HepG2 (cell line): ENCODE data around the gene PTPRQ.

ENCODE experiments used
- EZH2 ChIP-seq: conservative IDR thresholded peaks from 2 replicates; pipeline ENCODE4 v1.6.1; 2012; ENCODE audit warnings: mild to moderate bottlenecking, low read depth, low read length, moderate library complexity
- MAFK ChIP-seq, 2 experiments: IDR thresholded peaks in 1 of 2; conservative IDR thresholded peaks in 1 of 2; 2 replicates each; pipeline ENCODE4 v1.6.1; 2011; ENCODE audit warnings: improper control_type of control experiment in 2 of 2, low read length in 2 of 2
- MAX ChIP-seq: IDR thresholded peaks from 2 replicates; pipeline ENCODE4 v1.6.1; 2012; ENCODE audit warnings: inconsistent platforms
- MTF1 ChIP-seq: sonication (generic); formaldehyde crosslinking; IDR thresholded peaks from 2 replicates; pipeline ENCODE4 v1.5.0; 2020; ENCODE audit warnings: missing genetic modification reagents
- RNF2 ChIP-seq: fragments of 450-650 bp; conservative IDR thresholded peaks from 2 replicates; pipeline ENCODE4 v1.6.1; 2016; ENCODE audit warnings: low read depth
- SMAD1 ChIP-seq: sonication (generic); formaldehyde crosslinking; IDR thresholded peaks from 2 replicates; pipeline ENCODE4 v1.4.0; 2020; ENCODE audit warnings: missing genetic modification reagents, low read depth, mild to moderate bottlenecking, borderline replicate concordance
- SMYD3 ChIP-seq: sonication (generic); formaldehyde crosslinking; IDR thresholded peaks from 2 replicates; pipeline ENCODE4 v1.8.1; 2023; ENCODE audit warnings: mild to moderate bottlenecking, missing genetic modification reagents
- ZNF407 ChIP-seq: sonication (generic); formaldehyde crosslinking; IDR thresholded peaks from one replicate; pipeline ENCODE4 v1.5.1; 2020; ENCODE audit warnings: mild to moderate bottlenecking, missing genetic modification reagents; ENCODE audit errors: not compliant biosample characterization
- TF ChIP-seq, protein P1 (sequence below): sonication (generic); formaldehyde crosslinking; IDR thresholded peaks from 2 replicates; pipeline ENCODE4 v1.5.0; 2020; ENCODE audit warnings: mild to moderate bottlenecking, missing genetic modification reagents, moderate library complexity
- TF ChIP-seq, protein P2 (sequence below): sonication (generic); formaldehyde crosslinking; IDR thresholded peaks from 2 replicates; pipeline ENCODE4 v1.4.0; 2020; ENCODE audit warnings: missing genetic modification reagents, mild to moderate bottlenecking, borderline replicate concordance

DNA sequence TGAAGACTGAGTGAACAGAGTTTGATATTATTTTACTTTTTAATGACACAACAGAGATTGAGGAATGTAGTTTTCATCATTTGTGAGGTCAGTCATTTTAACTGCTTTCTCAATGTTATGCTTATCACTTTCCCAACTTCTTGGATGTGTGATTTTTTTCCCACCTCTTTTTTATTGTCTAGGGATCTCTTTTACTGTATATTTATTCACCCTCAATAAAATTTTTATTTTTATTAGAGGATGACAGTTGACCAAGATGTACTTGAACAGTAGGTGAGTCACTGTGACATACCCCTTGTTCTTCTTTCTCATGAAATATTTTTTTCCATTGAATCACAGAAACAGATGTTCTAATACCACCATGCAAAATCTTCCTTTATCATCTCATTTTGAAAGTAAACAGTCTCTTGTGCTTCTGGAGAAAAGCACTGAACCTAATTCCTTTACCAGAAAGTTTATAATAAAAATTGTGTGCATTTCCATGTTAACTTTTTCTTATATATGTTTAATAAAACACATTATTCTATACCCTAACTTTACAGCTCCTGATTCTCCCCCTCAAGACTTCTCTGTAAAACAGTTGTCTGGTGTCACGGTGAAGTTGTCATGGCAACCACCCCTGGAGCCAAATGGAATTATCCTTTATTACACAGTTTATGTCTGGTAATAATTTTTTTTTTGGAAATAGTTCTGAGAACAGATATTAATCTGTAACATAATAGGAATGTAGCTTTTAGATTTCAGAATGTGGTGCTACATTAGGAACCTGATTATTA lies 65.9 kb downstream of the PTPRQ start:
- no peak for TF ChIP-seq MAX
- no peak for TF ChIP-seq SMAD1 (CRISPR knock-in tag)
- TF ChIP-seq EZH2, result no peak
- TF ChIP-seq SMYD3, result no peak
- TF ChIP-seq, protein P1, sequence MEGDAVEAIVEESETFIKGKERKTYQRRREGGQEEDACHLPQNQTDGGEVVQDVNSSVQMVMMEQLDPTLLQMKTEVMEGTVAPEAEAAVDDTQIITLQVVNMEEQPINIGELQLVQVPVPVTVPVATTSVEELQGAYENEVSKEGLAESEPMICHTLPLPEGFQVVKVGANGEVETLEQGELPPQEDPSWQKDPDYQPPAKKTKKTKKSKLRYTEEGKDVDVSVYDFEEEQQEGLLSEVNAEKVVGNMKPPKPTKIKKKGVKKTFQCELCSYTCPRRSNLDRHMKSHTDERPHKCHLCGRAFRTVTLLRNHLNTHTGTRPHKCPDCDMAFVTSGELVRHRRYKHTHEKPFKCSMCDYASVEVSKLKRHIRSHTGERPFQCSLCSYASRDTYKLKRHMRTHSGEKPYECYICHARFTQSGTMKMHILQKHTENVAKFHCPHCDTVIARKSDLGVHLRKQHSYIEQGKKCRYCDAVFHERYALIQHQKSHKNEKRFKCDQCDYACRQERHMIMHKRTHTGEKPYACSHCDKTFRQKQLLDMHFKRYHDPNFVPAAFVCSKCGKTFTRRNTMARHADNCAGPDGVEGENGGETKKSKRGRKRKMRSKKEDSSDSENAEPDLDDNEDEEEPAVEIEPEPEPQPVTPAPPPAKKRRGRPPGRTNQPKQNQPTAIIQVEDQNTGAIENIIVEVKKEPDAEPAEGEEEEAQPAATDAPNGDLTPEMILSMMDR (CRISPR knock-in tag), result no peak
- TF ChIP-seq ZNF407 (CRISPR knock-in tag), result no peak
- no peak for TF ChIP-seq MAFK (conservative IDR thresholded peaks at IDR 0.05 in 1 of 2, IDR thresholded peaks at IDR 0.05 in 1 of 2; ENCODE audit: low read length in 2 of 2)
- no peak for TF ChIP-seq RNF2
- TF ChIP-seq, protein P2, sequence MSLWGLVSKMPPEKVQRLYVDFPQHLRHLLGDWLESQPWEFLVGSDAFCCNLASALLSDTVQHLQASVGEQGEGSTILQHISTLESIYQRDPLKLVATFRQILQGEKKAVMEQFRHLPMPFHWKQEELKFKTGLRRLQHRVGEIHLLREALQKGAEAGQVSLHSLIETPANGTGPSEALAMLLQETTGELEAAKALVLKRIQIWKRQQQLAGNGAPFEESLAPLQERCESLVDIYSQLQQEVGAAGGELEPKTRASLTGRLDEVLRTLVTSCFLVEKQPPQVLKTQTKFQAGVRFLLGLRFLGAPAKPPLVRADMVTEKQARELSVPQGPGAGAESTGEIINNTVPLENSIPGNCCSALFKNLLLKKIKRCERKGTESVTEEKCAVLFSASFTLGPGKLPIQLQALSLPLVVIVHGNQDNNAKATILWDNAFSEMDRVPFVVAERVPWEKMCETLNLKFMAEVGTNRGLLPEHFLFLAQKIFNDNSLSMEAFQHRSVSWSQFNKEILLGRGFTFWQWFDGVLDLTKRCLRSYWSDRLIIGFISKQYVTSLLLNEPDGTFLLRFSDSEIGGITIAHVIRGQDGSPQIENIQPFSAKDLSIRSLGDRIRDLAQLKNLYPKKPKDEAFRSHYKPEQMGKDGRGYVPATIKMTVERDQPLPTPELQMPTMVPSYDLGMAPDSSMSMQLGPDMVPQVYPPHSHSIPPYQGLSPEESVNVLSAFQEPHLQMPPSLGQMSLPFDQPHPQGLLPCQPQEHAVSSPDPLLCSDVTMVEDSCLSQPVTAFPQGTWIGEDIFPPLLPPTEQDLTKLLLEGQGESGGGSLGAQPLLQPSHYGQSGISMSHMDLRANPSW, result no peak
- TF ChIP-seq MTF1 (CRISPR knock-in tag), result no peak
